Inferior parietal cortex (tissue), 1 donor: ENCODE data around the gene MAP7.

Experiments
- DNase-seq: peaks from one replicate; pipeline ENCODE4 v3.0.0-alpha.2; 2016; ENCODE audit errors: extremely low spot score

MAP7 gene

DNA sequence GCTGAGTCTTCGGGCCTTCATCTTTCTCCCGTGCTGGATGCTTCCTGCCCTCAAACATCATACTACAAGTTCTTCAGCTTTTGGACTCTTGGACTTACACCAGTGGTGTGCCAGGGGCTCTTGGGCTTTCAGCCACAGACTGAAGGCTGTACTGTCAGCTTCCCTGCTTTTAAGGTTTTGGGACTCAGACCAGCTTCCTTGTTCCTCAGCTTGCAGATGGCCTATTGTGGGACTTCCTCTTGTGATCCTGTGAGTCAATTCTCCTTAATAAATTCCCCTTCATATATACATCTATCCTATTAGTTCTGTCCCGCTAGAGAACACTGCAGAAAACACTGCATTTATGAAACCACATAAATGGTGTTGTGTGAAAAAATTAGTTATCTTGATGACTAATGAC, 246.7 kb downstream of the MAP7 start:
- no peak for DNase-seq

DNA sequence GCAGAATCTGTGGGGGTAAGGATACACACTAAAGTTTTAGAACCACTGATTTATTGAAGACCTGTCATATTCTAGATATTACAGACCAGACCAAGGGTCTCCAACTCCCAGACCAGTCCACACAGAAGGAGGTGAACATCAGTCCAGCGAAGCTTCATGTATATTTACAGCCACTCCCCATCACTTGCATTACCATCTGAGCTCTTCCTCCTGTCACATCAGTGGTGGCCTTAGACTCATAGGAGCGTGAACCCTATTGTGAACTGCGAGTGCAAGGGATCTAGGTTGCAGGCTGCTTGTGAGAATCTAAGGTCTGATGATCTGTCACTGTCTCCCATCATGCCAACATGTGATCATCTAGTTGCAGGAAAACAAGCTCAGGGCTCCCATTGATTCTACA, 255.6 kb downstream of the MAP7 start:
- DNase-seq, result no peak
